Measurements from ENCODE around the gene CDC16.
"Not testable (repeated sequence)": the region's sequence is repeated elsewhere in the genome, so short reads cannot be mapped to it uniquely, and the experiment has no call there.

CDC16 gene, protein sequence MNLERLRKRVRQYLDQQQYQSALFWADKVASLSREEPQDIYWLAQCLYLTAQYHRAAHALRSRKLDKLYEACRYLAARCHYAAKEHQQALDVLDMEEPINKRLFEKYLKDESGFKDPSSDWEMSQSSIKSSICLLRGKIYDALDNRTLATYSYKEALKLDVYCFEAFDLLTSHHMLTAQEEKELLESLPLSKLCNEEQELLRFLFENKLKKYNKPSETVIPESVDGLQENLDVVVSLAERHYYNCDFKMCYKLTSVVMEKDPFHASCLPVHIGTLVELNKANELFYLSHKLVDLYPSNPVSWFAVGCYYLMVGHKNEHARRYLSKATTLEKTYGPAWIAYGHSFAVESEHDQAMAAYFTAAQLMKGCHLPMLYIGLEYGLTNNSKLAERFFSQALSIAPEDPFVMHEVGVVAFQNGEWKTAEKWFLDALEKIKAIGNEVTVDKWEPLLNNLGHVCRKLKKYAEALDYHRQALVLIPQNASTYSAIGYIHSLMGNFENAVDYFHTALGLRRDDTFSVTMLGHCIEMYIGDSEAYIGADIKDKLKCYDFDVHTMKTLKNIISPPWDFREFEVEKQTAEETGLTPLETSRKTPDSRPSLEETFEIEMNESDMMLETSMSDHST

DNA sequence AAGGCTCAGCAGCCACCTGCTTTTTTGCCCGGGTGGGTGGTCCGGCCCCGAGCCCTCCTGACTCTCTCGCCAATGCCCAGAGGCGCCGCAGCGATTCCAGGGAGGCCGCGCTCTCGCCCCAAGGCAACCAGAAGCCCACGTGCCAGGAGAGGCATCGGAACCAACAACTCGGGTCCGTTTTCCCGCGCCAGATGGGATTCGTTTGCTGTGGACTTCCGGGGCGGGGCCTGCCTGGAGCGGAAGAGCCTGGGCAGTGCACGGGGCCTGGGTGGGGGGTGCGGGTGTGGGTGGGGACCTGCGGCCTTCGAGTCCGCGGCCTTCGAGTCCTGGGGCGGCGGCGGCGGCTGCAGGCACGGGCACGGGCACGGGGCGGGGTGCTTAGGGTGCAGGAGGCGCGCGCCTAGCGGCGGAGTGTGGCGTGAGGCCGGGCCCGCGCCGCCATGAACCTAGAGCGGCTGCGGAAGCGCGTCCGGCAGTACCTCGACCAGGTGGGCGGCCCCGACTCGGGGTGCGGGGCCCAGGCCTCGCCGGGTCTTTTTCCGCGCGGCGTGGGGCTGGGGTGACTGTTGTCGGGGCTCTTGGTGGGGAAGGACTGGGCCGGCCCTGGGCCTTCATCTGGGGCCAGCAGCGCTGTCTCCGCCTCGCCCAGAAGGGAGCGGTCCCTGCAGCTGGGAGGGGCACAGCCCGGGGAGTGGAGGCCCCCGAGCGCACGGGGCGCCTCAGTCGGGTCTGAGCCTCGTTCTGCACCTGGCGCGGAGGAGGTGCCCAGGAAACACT lies at the start of gene CDC16:
TSS of gene CDC16 (plus strand) at position 253 of the 777 bp plus-strand sequence. CDS start at position 441, 188 bp downstream.
- DNase-seq: peak; percentile 95

DNA sequence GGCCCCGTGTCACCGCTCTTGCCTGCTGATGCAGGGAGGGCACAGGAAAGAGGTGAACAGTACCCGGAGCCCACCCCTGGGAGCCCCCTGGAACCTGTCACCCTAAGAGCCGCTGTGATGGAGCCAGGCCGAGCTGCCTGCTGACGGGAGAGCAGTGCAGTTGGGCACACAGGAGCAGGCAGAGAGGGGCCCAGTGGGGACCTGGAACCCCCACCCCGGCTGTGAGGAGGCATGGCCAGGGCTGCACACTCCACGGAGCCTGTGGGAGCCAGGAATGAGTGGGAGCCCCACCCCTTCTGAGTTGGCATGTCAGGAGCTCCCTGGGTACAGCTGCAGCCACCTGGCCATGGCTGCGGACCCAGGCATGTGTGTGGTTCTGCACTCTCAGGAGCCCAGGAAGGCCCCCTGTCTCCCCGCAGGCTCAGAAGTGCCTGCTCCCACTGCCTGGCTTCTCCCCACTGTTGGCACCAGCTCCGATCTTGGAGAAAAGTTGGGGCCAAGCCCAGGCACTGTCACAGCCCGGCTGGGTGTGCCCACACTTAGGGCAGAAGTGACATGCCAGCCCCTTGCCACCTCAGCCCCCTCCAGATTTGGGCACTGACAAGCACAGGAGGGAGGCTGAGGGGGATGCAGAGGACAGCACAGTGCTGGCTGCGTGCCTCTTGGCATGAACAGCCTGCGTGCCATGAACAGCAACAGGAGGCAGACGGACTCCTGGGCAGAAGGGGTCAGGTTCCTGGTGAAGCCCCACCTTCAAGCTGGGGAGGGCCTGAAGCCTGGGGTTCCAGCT lies 49.3 kb upstream of the CDC16 start:
- DNase-seq: peak; percentile 53

DNA sequence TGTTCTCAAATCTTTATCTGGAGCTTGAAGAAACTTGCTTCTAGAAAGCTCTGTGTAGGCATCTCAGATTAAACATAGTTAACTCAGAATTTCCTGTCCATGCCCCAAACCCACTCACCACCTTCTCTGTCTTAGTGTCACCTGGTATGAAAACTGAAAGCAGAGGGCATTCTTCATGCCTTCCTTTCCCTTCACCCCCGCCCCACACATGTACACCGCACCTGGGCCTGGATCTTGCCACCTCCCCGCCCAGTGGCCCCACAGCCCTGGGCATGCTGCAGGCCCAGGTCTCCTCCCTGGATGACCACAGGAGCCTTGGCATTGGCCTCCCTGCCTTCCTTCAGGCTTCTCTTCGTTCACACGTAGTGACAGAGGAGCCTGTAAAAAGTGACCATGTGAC lies 39.8 kb upstream of the CDC16 start:
- no peak for DNase-seq

DNA sequence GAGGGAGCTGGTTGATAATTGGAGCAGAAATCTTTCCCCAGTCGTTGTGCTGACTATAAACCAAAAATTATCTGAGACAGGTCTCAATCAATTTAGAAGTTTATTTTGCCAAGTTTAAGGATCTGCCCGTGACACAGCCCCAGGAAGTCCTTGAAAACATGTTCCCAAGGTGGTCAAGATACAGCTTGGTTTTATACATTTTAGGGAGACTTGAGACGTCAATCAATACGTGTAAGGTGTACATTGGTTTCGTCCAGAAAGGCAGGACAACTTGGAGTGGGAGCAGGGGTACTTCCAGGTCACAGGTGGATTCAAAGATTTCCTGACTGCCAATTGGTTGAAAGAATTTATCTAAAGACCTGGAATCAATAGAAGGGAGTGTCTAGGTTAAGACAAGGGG lies 38.1 kb upstream of the CDC16 start:
- no peak for DNase-seq

DNA sequence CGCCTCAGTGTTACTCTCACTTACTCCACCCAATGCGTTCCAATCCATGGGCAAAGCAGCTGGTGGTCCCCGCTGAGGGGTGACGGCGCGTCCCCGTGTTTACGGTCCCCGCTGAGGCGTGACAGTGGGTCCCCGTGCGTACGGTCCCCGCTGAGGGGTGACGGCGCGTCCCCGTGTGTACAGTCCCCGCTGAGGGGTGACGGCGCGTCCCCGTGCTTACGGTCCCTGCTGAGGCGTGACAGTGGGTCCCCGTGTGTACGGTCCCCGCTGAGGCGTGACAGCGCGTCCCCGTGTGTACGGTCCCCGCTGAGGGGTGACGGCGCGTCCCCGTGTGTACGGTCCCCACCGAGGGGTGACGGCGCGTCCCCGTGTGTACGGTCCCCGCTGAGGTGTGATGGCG lies 36.1 kb upstream of the CDC16 start:
- DNase-seq: no peak

DNA sequence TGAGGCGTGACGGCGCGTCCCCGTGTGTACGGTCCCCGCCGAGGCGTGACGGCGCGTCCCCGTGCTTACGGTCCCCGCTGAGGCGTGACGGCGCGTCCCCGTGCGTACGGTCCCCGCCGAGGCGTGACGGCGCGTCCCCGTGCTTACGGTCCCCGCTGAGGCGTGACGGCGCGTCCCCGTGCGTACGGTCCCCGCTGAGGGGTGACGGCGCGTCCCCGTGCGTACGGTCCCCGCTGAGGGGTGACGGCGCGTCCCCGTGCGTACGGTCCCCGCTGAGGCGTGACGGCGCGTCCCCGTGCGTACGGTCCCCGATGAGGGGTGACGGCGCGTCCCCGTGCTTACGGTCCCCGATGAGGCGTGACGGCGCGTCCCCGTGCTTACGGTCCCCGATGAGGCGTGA lies 35.2 kb upstream of the CDC16 start:
- not testable (repeated sequence) for DNase-seq

DNA sequence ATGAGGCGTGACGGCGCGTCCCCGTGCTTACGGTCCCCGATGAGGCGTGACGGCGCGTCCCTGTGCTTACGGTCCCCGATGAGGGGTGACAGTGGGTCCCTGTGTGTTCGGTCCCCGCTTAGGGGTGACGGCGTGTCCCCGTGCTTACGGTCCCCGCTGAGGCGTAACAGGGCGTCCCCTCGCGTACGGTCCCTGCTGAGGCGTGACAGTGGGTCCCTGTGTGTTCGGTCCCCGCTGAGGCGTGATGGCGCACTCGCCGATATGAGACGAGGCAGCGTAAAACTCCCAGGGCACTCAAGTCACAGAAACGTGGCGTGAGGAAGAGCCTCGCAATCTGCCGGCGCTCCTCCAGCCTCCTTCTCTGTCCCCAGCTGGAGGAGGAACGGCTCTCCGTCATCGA lies 34.7 kb upstream of the CDC16 start:
- no peak for DNase-seq

DNA sequence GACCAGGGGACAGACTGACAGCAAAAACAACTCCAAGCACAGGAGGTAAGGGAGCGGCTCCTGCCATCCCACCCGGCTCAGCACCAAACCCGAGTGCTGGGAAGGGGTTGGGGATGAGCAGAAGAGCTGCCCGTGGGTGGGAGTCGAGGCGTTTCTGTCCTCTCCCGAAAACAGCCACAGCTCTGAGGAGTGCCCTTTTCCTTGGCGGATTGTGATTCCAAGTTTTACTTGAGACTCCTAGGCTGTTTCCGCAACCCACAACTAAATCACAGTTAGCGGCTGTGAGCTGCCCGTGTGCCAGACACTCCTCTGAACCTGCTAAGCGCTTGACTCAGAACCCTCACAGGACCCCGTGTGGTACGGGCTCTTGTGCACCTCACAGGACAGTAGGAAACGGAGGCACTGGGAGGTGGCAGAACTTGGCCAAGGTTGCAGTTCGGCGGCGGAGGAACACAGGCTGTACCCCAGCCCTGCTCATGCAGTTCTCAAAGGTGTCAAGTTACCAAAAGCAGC lies 34.2 kb upstream of the CDC16 start:
- peak; percentile 40 for DNase-seq

DNA sequence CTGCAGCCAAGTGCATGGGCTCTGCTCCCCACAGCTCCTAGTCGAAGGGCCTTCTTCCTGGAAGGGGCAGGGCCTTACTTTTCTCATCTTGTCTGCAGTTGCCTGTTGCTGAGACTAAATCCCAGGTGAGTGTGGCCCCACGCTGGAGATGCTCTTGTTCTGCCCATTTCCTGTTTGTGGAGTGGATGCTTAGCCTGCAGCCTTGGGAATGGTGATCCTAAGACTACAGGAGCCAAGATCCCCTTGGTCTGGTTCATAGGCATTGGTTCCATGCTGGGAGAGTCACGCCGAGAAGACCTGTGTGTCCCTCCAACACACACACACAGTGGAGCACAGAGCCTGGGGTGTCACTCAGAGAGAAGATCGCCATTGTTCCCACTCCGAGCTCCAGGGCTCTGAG lies 32.1 kb upstream of the CDC16 start:
- DNase-seq: no peak

DNA sequence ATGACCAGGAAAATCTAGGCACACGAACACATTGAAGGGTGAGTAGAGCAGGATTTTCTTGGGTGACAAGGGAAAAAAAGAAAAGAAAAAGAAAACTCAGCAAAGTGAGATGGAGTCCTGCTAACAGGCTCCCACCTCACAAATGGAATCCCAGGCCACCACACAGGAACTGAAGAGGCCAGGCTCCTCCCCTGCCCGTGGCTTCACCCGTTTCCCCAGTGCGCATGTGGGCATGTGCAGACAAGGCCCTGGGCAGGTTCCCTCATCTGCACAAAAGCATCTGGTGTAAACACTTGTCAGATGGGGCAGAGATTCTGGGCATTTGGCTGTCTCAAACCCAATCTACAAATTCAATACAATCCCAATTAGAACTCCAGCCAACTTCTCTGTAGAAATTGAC lies 31.2 kb upstream of the CDC16 start:
- no peak for DNase-seq

DNA sequence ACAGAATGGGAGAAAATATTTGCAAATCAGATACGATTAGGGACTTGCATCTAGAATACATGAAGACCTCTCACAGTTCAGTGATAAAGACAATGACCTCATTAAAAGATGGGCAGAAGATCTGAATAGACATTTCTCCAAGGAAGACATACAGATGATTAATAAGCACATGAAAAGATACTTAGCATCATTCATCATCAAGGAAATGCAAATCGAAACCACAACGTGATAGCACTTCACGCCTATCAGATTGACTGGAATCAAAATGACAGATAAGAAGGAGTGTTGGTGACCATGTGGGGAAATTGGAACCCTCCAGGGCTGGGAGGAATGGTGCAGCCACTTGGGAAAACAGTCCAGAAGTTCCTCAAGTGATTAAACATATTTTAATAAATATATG lies 29.8 kb upstream of the CDC16 start:
- DNase-seq: no peak

DNA sequence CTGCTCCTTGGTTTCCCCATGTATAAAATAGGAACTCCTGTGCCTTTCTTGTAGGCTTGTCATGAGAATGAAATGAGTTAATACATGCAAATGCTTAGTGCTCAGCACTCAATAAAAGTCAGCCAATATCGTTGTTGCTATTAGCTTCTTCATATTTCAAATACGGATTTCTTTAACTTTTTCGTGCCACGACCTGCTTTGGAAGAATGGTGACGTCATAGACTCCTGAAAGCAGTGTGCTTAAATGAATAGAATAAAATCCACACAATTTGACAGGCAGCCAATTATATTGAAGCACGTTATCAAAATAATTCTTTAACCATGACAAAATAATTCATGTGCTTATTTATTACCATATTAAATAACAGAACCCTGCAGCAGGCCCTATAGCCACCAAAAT lies 26.6 kb upstream of the CDC16 start:
- no peak for DNase-seq

DNA sequence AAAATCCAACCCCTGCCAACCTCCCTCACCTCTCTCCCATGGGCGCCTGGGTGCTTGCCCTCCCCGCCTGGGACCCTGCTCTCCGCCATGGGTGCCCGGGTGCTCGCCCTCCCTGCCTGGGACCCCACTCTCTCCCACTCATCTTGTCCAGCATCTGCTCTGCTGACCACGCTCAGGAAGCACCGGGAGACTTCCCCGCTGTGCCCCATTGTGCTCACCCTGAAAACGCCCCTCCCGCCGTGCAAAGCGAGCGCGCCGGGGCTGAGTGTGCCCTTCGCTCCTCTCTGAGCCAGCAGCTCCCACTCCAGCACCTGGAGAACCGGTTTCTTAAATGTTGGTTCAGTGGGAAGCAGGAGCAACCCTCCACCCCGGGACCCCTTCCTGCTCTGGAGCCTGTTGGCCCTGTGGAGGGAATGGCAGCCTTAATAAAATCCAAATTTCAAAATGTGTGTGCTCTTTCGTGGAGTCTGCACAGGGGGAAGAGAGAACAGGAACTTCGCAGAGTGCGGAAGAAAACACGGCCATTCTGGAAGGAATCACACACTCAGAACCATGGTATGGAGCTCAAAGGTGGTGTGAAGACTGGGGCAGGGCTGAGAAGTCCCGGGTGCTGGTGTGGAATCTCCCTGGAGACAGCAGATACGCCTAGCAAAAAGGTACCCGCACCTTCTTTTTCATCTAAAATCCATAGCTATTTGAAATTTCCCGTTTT lies 23.1 kb upstream of the CDC16 start:
- DNase-seq: no peak

DNA sequence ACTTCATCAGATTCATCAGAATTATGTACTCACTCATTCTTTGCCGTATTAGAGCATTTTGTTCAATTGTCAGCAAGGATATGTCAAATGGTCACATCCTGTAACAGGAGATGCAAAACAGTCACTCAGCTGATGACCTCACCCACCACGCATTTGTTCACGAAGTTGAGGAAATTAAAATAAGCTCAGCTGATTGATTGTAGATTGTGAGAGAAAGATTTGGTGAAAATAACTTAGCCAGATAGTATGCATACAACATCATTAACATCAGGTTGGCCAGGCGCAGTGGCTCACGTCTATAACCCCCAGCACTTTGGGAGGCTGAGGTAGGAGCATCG lies 22.6 kb upstream of the CDC16 start:
- DNase-seq: no peak

DNA sequence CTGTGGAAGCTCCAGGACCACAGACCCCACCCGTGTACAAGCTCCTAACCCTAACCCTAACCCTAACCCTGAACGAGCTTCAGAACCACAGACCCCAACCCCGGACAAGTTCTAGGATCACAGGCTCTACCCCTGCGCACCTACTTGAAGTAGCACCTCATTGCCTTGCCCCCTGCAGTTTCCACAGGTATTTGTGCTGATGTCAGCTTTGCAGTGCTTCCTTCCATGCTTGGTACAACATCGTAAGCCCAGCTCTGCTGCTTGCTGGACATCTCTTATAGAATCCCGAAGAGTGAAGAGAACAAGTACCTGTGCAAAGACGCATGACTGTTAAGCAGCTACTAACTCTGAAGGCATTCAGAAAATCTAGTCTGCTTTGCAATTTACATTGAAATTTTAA lies 20.7 kb upstream of the CDC16 start:
- DNase-seq: no peak

DNA sequence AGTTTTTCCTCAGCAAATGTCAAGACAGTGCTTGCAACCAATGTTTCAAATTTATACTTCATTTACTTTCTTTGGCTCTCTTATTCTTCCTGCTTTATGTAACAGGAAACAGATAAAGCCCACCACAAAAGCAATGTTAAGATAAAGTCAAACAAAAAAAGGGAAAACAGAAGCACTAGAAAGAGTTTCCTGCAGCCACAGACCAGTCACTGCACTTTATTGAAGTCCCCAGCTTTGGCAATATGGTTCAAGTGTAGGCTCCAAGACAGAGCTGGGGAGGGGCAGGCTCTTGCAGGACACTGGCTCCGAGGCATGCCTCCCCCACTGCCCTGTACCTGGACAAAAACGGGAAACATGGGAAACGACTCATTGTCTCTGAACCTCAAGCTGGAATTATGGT lies 15.3 kb upstream of the CDC16 start:
- no peak for DNase-seq

DNA sequence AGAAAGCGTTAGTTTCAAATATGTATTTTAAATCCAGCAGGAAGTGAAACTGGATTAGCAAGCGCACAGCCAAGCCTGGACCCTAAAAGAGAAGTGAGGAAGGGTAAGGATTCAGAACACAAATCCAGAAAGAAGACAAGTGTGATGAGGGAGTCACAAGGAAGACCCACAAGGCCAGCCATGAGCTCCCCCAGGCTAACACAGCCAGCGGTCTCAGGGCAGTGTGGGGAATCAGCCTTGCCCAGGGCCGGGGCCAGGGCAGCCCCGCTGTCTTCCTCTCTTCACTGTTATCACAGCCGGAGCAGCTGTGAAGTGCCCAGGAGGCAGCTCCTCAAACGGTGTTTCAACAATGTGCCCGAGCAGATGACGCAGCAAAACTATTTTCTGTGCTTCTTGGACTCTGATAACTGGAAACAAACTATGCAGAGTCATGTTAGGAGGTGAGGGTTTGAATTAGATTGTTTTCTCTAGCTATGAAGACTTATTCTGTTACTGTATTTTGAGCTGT lies 12.2 kb upstream of the CDC16 start:
- DNase-seq: no peak

DNA sequence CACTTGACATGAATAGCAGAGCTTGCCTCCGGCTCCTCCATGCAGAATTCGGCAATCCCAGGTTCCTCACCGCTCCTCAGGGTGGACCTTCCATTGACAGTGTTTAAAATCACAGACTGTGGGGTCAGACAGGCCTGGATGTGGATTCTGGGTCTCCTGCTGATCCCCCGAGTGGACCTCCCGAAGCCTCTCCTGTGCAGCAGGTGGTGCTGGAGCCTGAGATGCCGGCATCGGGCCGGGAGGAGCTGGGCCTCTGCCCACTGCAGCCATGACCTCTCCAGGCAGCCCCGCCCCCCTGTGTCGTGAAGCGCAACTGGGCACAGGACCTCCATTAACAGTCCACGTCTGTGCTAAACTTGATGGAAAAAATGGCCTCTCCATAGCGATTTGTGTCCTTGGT lies 10.5 kb upstream of the CDC16 start:
- no peak for DNase-seq

DNA sequence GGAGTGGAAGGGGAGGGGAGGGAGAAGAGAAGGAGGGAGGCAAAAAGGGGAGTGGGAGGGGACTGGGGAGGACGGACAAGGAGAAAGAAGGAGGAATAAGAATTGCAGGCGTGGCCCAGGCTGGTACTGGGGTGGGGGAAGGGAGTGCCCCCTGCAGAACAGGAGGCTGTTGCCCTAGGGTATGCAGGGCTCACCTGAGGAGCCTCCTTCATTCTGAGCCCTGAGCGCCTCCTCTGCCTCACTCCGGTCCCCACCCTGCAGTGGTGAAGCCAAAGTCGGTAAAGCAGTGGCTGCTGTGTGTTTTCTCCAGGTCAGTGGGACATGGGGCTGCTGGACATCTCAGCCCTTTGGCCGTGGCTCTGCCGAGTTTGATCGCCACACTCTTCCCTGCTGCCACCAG lies 9.1 kb upstream of the CDC16 start:
- DNase-seq: no peak

DNA sequence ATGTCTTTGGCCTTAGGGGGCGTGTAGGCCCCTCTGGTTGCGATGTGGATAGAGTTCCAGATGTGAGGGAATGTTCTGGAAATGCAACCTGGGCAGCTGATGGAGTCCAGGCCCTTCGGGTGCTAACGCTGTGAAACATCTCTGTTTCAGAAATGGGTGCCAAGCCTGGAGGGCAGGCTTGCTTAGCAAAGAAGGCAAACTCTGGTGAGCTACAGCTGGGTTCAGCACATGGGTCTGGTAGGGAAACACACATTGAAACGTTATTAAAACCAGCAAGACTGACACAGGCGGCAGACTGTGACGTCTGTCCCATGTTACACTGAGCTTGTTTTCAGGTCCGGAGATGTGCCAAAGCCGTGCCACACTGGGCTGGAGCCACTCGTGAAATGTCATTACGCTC lies 8.6 kb upstream of the CDC16 start:
- DNase-seq: no peak

DNA sequence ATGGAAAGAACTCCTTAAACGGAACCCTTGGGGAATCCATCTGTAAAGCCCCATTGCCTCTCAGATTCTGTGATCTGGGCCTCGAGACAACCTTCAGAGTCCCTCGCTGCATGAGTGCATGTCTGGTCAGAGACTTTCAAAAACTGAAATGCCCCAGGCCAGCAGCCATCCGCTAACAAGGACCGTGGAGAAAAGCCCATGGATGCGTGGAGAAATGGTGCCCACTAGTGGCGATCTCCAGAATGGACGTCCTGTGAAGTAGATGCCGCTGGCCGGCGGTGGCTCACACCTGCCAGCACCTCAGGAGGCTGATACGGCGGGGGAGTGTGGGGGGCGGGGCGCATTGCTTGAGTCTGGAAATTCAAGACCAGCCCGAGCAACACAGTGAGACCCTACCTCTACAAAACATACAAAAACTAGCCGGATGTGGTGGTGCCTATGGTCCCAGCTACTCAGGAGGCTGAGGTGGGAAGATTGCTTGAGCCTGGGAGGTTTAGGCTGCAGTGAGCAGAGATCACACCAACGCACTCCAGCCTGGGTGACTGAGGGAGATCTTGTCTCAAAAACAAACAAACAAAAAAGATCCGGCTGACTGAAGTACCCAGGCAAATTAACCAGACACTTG lies 7.9 kb upstream of the CDC16 start:
- peak; percentile 84 for DNase-seq

DNA sequence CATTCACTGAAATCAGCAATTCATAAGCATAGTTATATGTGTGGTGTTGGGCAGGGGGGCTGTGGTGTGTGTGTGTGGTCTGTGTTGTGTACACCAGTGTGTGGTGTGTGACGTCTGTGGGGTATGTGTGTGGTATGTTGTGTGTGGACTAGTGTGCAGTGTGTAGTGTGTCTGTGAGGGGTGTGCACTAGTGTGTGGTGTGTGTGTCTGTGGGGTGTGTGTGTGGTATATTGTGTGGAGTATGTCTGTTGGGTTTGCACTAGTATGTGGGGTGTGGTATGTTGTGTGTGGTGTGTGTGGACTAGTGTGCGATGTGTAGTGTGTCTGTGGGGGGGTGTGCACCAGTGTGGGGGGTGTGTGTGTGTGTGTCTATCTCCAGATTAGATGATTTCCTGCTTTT lies 7.2 kb upstream of the CDC16 start:
- no peak for DNase-seq
